ENCODE data around the gene GJA3. TPM values are rescaled to one million over a fixed set of nuclear protein-coding genes. Genes with fewer than 3 reads are reported as not detected.

GJA3 gene
- total RNA-seq: 15.8 and 21.3 TPM in 2 replicates

GRCh38 chr13:20160306-20161274, at the start of gene GJA3:
TSS of gene GJA3 (minus strand) at chr13:20161052. CDS start at chr13:20143288, 17,764 bp downstream.

GRCh38 chr13:20192836-20193161, 31.9 kb upstream of the GJA3 start, which contains the start of gene GJB2:
TSS of gene GJB2 (minus strand) at chr13:20192938. CDS start at chr13:20189581, 3,357 bp downstream.

Other genes starting within 250 kb of the GJA3 start
- gene ZMYM2, start 202.3 kb downstream of the GJA3 start, total RNA-seq: 36.7 and 40.2 TPM in 2 replicates
- gene GJB2, start 31.9 kb upstream of the GJA3 start, total RNA-seq: 1.3 and 2.2 TPM in 2 replicates
- gene GJB6, start 71.3 kb upstream of the GJA3 start, total RNA-seq: 0.09 TPM in 1 of 2 replicates, not detected in the other

All from bronchial smooth muscle cell (primary cell).